Mesothelial cell of epicardium (in vitro differentiated cells): Measurements from ENCODE around the gene TBC1D5. TPM values are rescaled to one million over a fixed set of nuclear protein-coding genes. Genes with fewer than 3 reads are reported as not detected.

ENCODE experiments used
- DNase-seq, 2 experiments: peaks; one replicate each; pipeline ENCODE4 v3.0.0; 2021; ENCODE audit warnings: low spot score in 2 of 2; ENCODE audit not compliant: unreplicated experiment in 2 of 2
- H3K27ac Mint-ChIP-seq: 2 replicates; pipeline ENCODE4 v1.8.0; 2021; ENCODE audit warnings: mixed read lengths
- H3K27me3 Mint-ChIP-seq: 2 replicates; pipeline ENCODE4 v1.8.0; 2021; ENCODE audit warnings: low read depth, mixed read lengths
- H3K36me3 Mint-ChIP-seq: 2 replicates; pipeline ENCODE4 v1.8.0; 2021; ENCODE audit warnings: mixed read lengths
- H3K4me1 Mint-ChIP-seq: 2 replicates; pipeline ENCODE4 v1.8.0; 2021; ENCODE audit warnings: mixed read lengths
- H3K4me3 Mint-ChIP-seq: 2 replicates; pipeline ENCODE4 v1.8.0; 2021; ENCODE audit warnings: mild to moderate bottlenecking, moderate library complexity, mixed read lengths
- H3K9me3 Mint-ChIP-seq: 2 replicates; pipeline ENCODE4 v1.8.0; 2021; ENCODE audit warnings: mixed read lengths
- CTCF ChIP-seq: fragments of 200-600 bp; sonication (generic); IDR thresholded peaks from one replicate; pipeline ENCODE4 v1.5.0; 2021; ENCODE audit warnings: antibody characterized with exemption; ENCODE audit not compliant: unreplicated experiment
- total RNA-seq: library from RNA; stranded (reverse); gene quantifications from 3 replicates; pipeline ENCODE4 v1.2.1, GENCODE V29; 2021

TBC1D5 gene
- total RNA-seq, 1 donor from 2014 or later = 75.3 TPM

DNA sequence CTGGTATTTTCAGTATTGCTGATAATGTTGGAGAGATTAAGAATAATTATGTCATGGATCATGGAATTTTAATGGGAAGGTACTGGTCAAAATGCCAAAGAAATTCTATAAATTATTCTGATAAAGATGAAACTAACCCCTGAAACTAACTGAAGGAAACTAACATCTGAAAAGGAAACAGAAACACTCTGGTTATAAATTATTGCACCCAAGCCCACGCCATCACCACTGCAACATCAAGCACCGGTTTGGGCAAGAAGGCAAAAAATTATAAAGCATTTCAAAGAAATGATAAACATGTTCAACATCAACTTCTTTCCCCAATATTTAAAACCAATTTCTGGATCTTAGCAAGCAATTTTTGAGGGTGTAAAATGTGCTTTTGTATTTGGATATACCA is 372.5 kb downstream of the TBC1D5 start:
- Mint-ChIP-seq H3K27me3 (no peaks in the 10 kb centered on the region), H3K4me1 (peaks cover 5% of the 10 kb centered on the region), H3K36me3 (peaks cover 5% of the 10 kb centered on the region), H3K4me3 (no peak overlapping the region), H3K27ac (no peak overlapping the region), H3K9me3 (no peaks in the 10 kb centered on the region)
- no peak for TF ChIP-seq CTCF
- no peak for DNase-seq

DNA sequence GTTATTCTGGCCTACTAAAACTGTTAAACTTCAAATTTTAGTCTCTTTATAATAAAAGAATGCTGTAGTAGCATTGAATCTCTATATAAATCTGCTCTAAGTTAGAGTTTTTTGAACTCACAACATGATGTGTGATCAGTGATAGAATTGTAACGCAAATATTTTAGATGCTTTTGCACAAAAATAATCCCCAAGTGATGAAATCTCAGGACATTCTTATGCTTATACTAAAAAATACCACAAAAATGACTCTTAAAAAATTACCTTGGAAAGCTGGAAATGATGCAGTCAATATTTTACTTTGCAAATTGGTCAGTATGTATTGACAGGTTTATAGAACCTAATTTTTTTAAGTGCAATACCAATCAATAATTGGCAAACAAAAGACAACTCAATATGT is 375.3 kb downstream of the TBC1D5 start:
- Mint-ChIP-seq H3K9me3 (no peaks in the 10 kb centered on the region), H3K36me3 (peaks cover 6% of the 10 kb centered on the region), H3K27ac (no peak overlapping the region), H3K27me3 (no peaks in the 10 kb centered on the region), H3K4me1 (peaks cover 5% of the 10 kb centered on the region), H3K4me3 (no peak overlapping the region)
- DNase-seq = no peak
- no peak for TF ChIP-seq CTCF

GRCh38 chr3:17360991-17361390 is 381.4 kb downstream of the TBC1D5 start:
- no peak overlapping the region for H3K4me3 Mint-ChIP-seq
- H3K27me3 Mint-ChIP-seq = no peaks in the 10 kb centered on the region
- peaks cover 10% of the 10 kb centered on the region for H3K4me1 Mint-ChIP-seq
- DNase-seq = no peak
- H3K36me3 Mint-ChIP-seq = peaks cover 2% of the 10 kb centered on the region
- H3K9me3 Mint-ChIP-seq = no peaks in the 10 kb centered on the region
- no peak overlapping the region for H3K27ac Mint-ChIP-seq
- no peak for TF ChIP-seq CTCF

GRCh38 chr3:17359911-17360310 is 382.5 kb downstream of the TBC1D5 start:
- H3K36me3 Mint-ChIP-seq = peaks cover 2% of the 10 kb centered on the region
- H3K4me3 Mint-ChIP-seq = no peak overlapping the region
- no peaks in the 10 kb centered on the region for H3K27me3 Mint-ChIP-seq
- no peak overlapping the region for H3K27ac Mint-ChIP-seq
- no peaks in the 10 kb centered on the region for H3K9me3 Mint-ChIP-seq
- peaks cover 10% of the 10 kb centered on the region for H3K4me1 Mint-ChIP-seq
- no peak for DNase-seq
- no peak for TF ChIP-seq CTCF

- peak overlapping the region; percentile 75 for H3K27ac Mint-ChIP-seq
- no peaks in the 10 kb centered on the region for H3K27me3 Mint-ChIP-seq
- H3K4me1 Mint-ChIP-seq = peaks cover 14% of the 10 kb centered on the region
- no peak for TF ChIP-seq CTCF
- DNase-seq = no peak
- H3K9me3 Mint-ChIP-seq = no peaks in the 10 kb centered on the region
- H3K4me3 Mint-ChIP-seq = no peak overlapping the region
- no peaks in the 10 kb centered on the region for H3K36me3 Mint-ChIP-seq
Observed at GRCh38 chr3:17357035-17357710, 385.3 kb downstream of the TBC1D5 start.

- H3K9me3 Mint-ChIP-seq = no peaks in the 10 kb centered on the region
- no peak overlapping the region for H3K4me3 Mint-ChIP-seq
- H3K4me1 Mint-ChIP-seq = peaks cover 14% of the 10 kb centered on the region
- no peak for TF ChIP-seq CTCF
- no peaks in the 10 kb centered on the region for H3K27me3 Mint-ChIP-seq
- H3K27ac Mint-ChIP-seq = no peak overlapping the region
- peaks cover 3% of the 10 kb centered on the region for H3K36me3 Mint-ChIP-seq
- DNase-seq = no peak
Observed at GRCh38 chr3:17356585-17356984, 385.8 kb downstream of the TBC1D5 start.
